ENCODE data around the gene TMEM233. TPM values are rescaled to one million over a fixed set of nuclear protein-coding genes. Genes with fewer than 3 reads are reported as not detected.

The TMEM233 gene
- total RNA-seq (2014; rRNA removed; shearing (Covaris generic); ENCODE audit: low replicate concordance), result 0.20 TPM in 1 of 2 replicates, not detected in the other

DNA sequence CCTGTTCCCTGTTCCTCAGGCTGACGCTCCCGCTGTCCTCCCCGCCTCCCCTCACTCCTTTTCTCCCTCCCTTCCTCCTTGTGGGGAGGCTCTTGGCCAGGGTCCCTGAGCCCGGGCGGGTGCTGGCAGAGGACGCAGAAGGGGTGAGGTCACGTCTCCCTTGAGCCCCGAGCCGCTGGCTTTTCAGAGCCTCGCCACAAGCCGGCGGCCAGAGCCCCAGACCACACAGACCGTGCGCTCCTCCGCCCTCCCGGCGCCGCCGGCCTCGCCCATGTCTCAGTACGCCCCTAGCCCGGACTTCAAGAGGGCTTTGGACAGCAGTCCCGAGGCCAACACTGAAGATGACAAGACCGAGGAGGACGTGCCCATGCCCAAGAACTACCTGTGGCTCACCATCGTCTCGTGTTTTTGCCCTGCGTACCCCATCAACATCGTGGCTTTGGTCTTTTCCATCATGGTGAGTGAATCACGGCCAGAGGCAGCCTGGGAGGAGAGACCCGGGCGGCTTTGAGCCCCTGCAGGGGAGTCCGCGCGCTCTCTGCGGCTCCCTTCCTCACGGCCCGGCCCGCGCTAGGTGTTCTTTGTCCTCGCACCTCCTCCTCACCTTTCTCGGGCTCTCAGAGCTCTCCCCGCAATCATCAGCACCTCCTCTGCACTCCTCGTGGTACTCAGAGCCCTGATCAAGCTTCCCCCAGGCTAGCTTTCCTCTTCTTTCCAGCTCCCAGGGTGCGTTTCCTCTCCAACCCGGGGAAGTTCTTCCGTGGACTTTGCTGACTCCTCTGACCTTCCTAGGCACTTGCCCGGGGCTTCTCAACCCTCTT is at the start of gene TMEM233:
Gene TMEM233, plus strand, starts transcription at position 197 of the 821 bp plus-strand sequence. Its CDS starts 75 bp downstream, at position 272.
- DNase-seq, result peak; percentile 22
- Histone ChIP-seq H3K9me3 (peaks cover 3% of the 10 kb centered on the region), H3K4me3 (no peak within 1 kb of the TSS; the same call in 1 of the 2 replicates), H3K36me3 (no peaks in the 10 kb centered on the region), H3K27me3 (peaks cover 23% of the 10 kb centered on the region)

DNA sequence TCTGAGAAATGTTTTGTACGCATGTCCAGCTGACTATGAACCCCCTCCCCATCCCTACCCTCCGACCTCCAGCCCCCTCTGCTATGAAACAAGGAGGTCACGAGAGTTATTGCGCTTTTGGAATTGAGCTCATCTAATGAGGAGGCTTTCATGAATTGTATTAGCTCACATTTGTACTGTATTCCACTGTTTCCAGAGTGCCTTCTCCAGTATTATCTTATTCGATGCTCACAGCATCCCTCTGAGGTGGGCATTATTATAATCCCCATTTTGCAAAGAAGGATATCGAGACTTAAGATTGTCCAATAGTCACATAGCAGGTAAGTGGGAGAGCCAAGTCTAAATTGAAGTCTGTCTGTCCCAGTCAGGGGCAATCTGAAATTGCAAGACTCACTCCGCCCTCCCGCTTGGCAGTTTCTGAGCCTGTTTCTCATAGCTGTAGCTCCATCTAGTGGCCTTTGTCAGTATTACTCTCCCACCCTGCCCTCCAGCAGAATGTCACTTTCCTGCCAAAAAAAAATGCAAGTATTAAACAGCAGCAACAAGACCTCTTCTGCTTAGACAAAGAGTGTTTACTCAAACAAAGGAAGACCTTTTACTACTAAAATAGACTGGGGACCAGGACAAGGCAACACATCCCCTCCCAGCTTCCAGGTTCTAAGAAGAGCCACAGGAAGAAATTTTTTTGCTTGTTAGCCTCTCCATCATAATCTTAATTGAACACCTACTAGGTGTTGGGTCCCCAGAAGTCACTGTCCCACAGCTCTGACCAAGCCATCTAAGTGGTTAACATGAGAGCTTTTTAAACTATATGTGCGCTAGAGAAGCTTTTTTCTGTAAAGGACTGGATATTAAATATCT is 48.6 kb upstream of the TMEM233 start:
- Histone ChIP-seq H3K27me3 (no peaks in the 10 kb centered on the region), H3K9me3 (no peaks in the 10 kb centered on the region), H3K36me3 (no peaks in the 10 kb centered on the region), H3K4me3 (no peak overlapping the region)
- peak; percentile 38 for DNase-seq

DNA sequence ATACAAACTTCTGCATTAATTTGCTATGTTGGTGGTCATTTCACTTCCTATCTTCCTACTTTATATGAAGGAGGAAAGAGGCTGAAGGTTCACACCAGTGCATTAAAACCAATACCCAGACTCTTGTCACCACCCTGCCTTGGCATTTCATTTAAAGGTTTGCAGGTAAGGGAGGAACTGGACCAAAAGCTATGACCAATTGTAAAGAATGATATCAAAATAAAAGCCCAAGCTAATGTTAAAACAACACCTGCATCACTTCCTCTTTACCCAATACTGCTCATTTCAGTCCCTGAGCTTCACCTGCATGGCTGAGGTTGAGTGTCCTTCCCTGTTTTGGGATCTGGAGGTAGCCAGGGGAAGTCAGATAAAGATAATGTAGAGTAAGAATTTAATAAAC is 47.2 kb upstream of the TMEM233 start:
- H3K36me3 ChIP-seq, result no peaks in the 10 kb centered on the region
- H3K4me3 ChIP-seq, result no peak overlapping the region
- DNase-seq, result no peak
- no peaks in the 10 kb centered on the region for H3K27me3 ChIP-seq
- H3K9me3 ChIP-seq, result no peaks in the 10 kb centered on the region

DNA sequence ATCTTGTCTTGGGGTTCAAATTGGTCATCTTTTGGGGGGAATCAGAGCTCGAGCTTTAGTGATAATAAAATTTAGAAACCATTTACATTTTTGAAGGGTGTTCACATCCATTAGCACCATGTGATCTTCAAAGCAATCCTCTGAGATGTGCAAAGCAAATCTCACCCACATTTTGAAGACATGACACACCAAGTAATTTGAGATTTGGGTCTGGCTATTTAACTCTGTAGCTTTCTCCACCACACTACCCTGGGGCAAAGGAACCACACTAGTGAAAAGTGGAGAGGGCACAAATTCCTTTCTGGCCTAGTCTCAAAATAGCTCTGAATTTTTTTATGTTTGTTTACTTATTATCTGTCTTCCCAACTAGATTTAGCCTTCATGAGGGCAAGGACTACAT is 46.6 kb upstream of the TMEM233 start:
- H3K36me3 ChIP-seq, result no peaks in the 10 kb centered on the region
- H3K9me3 ChIP-seq, result no peaks in the 10 kb centered on the region
- H3K27me3 ChIP-seq, result no peaks in the 10 kb centered on the region
- no peak for DNase-seq
- H3K4me3 ChIP-seq, result no peak overlapping the region

DNA sequence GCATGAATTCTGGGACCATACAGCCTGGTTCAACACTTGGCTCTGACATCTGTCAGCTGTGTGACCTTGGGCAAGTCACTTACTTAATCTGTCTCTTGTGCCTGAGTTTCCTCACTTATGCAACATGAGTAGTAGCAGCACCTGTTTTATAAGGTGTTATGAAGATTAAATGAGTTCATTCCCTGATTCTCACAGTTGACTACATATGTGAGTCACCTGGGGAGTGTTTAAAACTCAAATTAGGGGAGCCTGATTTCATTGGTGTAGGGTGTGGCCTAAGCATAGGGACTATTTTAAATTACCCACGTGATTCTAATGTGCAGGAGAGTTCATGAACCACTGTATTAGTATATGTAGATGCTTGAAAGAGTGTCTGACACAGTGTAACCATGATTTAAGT is 36.7 kb upstream of the TMEM233 start:
- Histone ChIP-seq H3K9me3 (no peaks in the 10 kb centered on the region), H3K36me3 (no peaks in the 10 kb centered on the region), H3K4me3 (no peak overlapping the region), H3K27me3 (no peaks in the 10 kb centered on the region)
- no peak for DNase-seq

DNA sequence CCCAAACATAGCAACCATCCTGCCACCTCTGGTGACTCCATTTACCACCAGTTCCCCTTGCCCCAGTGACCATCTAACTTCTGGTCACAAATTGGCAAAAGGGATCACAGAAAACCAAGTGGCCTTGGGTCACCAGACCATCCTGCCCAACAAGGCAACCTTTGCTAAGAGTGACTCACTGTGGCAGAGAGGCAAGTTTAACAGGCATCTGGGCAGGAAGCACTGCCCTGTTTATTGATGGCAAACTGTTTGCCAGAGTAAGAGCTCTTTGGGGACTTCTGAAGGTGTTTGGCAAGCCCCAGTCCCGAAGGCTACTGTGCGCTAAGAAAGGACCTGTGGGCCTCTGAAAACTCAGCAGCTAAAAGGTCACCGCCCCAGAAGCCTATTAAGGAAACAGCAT is 28.2 kb upstream of the TMEM233 start:
- no peak for DNase-seq
- Histone ChIP-seq H3K9me3 (no peaks in the 10 kb centered on the region), H3K4me3 (no peak overlapping the region), H3K36me3 (no peaks in the 10 kb centered on the region), H3K27me3 (no peaks in the 10 kb centered on the region)

DNA sequence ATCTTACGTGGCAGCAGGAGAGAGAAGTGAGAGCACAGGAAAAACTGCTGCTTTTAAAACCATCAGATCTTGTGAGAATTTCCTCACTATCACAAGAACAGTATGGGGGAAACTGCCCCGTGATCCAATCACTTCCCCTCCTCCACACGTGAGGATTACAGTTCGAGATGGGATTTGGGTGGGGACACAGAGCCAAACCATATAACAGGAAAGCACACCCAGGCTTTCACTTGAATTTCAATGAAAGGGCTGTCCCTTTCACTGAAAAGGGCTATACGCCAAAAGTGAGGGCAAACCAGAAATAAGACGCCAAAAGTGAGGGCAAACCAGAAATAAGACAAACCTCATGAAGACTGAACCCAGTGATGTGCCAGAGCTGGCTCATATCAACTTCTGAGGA is 22.8 kb upstream of the TMEM233 start:
- H3K4me3 ChIP-seq, result no peak overlapping the region
- no peak for DNase-seq
- H3K9me3 ChIP-seq, result no peaks in the 10 kb centered on the region
- H3K36me3 ChIP-seq, result no peaks in the 10 kb centered on the region
- no peaks in the 10 kb centered on the region for H3K27me3 ChIP-seq

DNA sequence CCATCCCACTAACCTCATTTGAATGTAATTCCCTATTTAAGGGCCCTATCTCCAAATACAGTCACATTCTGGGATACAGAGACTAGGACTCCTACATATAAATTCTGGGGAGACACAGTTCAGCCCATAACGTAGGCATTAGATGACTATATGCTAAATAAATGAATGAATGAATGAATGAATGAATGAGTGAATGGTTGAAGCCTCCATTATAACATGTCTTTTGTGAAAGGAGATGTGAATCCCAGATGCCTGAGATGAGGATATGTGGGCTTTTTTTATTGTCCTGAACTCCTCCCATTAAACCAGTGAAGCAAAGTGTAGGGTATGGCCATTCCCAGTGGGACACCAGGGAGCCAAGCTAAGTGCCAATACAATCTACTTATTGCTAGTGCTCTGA is 20.5 kb upstream of the TMEM233 start:
- no peaks in the 10 kb centered on the region for H3K27me3 ChIP-seq
- H3K9me3 ChIP-seq, result no peaks in the 10 kb centered on the region
- DNase-seq, result no peak
- H3K36me3 ChIP-seq, result no peaks in the 10 kb centered on the region
- no peak overlapping the region for H3K4me3 ChIP-seq

DNA sequence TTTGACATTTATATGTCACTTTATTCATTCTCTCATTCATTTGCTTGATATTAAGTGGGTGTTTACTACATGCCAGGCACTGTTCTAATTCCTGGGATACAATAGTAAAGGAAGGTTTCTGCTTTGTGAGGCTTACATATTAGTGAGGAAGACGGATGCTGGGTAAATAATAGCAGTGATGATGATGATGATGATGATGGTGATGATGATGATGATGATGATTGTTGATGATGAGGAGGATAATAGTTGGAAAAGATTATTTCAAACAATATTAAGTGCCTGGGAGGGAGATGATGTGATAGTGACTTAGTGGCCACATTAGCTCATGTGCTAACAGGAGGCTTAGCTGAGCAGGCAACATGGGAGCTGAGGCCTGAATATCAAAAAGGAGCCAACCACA is 19.3 kb upstream of the TMEM233 start:
- H3K9me3 ChIP-seq, result no peaks in the 10 kb centered on the region
- H3K27me3 ChIP-seq, result no peaks in the 10 kb centered on the region
- no peaks in the 10 kb centered on the region for H3K36me3 ChIP-seq
- DNase-seq, result no peak
- H3K4me3 ChIP-seq, result no peak overlapping the region

DNA sequence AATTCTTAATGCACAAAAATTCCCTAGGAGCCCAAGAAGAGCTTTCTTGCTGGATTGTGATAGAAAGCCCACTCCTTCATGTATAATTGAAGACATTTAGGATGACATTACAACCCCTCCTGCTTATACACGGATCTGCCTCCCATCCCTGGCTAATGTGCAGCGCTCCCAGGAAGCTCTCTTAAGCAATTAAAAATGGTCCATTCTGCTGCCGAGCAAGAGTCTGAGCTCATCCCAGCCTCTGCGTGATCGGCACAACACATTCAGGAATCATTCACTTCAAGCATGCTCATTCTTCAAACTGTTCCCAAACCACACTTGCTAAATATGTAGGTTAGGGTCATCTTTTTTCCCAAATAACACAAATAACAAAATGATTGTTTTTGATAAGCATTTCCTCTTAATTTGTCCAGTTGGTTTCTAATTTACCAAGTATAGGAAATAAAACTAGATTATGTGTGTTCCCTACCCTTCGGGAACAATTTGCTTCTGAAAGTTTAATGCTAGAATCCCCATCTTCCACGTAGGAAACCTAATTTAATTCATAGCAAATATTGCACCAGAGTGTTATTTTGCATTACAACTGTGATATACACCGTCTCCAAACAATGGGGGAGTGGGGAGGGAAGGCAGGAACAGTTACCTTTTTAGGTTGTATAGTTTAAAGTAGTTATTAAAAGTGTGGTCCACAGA is 17.3 kb upstream of the TMEM233 start:
- no peaks in the 10 kb centered on the region for H3K9me3 ChIP-seq
- DNase-seq, result no peak

DNA sequence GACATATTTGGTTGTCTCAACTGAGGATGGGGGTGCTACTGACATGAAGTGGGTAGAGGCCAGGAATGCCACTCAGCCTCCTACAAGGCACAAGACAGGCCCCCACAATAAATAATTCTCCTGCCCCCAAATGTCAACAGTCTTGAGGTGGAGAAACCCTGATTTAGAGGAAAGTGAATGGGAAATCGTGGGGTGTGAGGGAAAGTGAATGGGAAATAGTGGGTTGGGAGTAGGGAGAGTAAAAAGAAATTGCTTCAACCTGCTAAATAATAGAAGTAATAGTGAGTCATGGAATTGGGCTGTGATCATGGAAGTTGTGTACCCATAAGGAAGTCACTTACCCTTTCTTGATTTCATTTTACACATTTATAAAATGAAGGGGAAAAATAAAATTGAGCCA is 16.7 kb upstream of the TMEM233 start:
- DNase-seq, result no peak
- no peak overlapping the region for H3K4me3 ChIP-seq
- no peaks in the 10 kb centered on the region for H3K9me3 ChIP-seq
- H3K36me3 ChIP-seq, result no peaks in the 10 kb centered on the region
- H3K27me3 ChIP-seq, result no peaks in the 10 kb centered on the region

More for the DNA sequence above, 17.3 kb upstream of the TMEM233 start:
- no peak overlapping the region for H3K4me3 ChIP-seq
- no peaks in the 10 kb centered on the region for H3K36me3 ChIP-seq
- H3K27me3 ChIP-seq, result no peaks in the 10 kb centered on the region

DNA sequence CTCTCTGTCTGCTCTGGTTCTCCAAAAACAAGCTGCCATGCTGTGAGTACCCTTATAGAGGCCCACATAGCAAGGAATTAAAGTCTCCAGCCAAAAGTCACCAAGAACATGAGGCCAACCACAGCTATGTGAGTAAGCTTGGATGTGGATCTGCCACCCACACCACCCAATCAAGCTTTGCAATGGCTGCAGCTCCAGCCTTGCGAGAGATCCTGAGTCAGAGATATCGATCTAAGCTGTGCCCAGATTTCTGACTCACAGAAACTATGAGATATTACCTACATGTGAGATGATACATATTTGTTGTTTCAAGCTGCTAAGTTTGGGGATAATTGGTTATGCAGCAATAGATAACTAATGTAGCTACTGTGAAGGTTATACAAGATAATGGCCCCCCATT is 15.5 kb upstream of the TMEM233 start:
- DNase-seq, result peak; percentile 67
- Histone ChIP-seq H3K9me3 (no peaks in the 10 kb centered on the region), H3K36me3 (no peaks in the 10 kb centered on the region), H3K4me3 (no peak overlapping the region), H3K27me3 (no peaks in the 10 kb centered on the region)

DNA sequence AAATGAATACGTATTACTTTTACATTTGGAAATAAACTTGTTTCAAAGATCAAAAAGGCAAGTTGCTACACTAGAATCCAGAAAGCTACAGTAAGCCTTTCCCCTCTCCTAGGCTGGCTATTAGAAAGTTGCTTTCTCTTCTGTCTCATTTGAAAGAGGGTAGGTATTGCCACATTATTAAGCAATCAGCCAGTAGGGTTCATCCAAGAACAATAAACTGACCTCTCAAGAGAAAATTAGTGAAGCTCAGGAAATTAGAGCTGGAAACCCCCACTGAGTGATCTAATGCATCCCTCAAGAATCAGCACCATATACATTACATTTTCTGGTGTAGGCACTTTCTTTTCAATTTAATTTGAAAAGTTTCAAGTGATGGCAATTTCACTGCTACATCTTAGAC is 4.5 kb upstream of the TMEM233 start:
- peaks cover 8% of the 10 kb centered on the region for H3K27me3 ChIP-seq
- no peaks in the 10 kb centered on the region for H3K9me3 ChIP-seq
- no peak for DNase-seq
- H3K36me3 ChIP-seq, result no peaks in the 10 kb centered on the region
- H3K4me3 ChIP-seq, result no peak overlapping the region

DNA sequence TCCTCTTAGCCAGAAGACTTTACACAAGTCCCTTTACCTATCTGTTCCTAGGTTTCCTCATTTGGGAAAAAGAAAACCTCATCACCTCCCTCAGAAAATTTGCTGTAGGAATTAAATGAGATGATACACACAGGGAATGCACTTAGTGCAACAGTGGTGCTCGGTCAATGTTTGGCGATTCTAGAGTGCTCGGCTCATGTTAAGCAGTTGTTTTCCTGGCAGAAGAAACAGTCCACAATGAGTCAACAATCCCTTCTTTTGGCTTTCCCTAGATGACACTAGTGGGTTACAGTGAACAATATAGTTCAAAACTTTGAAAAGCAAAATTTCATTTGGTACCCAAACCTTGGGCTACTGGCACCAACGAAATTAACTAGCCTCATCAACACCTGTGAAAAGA is 3.9 kb upstream of the TMEM233 start:
- H3K4me3 ChIP-seq, result no peak overlapping the region
- no peak for DNase-seq
- H3K27me3 ChIP-seq, result peaks cover 14% of the 10 kb centered on the region
- no peaks in the 10 kb centered on the region for H3K9me3 ChIP-seq
- no peaks in the 10 kb centered on the region for H3K36me3 ChIP-seq

DNA sequence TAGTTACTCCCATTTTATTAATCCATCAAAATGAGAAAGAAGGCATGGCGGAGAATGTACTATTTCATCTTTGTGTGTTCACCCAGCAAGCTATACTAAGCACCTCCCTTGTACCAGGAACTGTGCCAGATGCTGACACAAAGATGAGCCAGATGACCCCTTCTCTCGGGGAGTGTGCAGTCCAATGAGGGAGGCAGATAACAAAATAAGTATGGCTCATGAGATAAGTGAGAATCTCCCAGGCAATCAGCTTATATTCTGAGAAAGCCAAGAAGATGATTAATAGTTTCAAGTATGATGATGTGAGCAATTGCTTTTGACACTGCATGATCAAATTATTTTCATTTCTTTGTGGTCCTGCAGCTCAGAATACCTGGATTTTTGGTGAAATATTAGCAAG is 1.3 kb upstream of the TMEM233 start:
- Histone ChIP-seq H3K9me3 (peaks cover 3% of the 10 kb centered on the region), H3K27me3 (peaks cover 23% of the 10 kb centered on the region), H3K36me3 (no peaks in the 10 kb centered on the region), H3K4me3 (no peak overlapping the region)
- peak; percentile 20 for DNase-seq

DNA sequence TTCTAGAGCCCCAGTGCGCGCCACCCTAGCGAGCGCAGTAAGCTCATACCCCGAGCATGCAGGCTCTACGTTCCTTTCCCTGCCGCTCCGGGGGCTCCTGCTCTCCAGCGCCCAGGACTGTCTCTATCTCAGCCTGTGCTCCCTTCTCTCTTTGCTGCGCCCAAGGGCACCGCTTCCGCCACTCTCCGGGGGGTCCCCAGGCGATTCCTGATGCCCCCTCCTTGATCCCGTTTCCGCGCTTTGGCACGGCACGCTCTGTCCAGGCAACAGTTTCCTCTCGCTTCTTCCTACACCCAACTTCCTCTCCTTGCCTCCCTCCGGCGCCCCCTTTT is 791 bp downstream of the TMEM233 start:
- H3K27me3 ChIP-seq, result peaks cover 23% of the 10 kb centered on the region
- peaks cover 3% of the 10 kb centered on the region for H3K9me3 ChIP-seq
- H3K4me3 ChIP-seq, result no peak overlapping the region; the same call in 1 of the 2 replicates
- H3K36me3 ChIP-seq, result no peaks in the 10 kb centered on the region
- peak; percentile 10 for DNase-seq
